CD1c-positive myeloid dendritic cell (primary cell): ENCODE data around the gene PCNX2.
A peak's percentile ranks its signal among the peaks of the same experiment; 100 is the strongest.
"Not testable (repeated sequence)": the region's sequence is repeated elsewhere in the genome, so short reads cannot be mapped to it uniquely, and the experiment has no call there.

ENCODE experiments used
- DNase-seq: peaks from one replicate; pipeline ENCODE4 v3.0.0-alpha.2; 2016; ENCODE audit errors: extremely low spot score

The PCNX2 gene

DNA sequence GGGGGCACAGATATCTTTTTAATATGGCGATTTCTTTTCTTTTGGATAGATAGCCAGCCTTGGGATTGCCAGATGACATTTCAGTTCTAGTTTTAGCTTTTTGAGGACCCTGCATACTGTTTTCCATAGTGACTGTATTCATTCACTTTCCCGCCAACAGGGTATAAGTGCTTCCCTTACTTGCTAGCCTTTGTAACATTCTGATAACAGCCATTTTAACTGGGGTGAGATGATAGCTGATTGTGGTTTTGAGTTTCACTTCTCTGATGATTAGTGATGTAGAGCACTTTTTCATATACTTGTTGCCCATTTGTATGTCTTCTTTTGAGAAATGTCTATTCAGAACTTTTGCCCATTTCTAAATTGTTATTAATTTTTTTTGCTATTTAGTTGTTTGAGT lies 193.2 kb downstream of the PCNX2 start:
- no peak for DNase-seq

- DNase-seq, result no peak
These were observed 197.5 kb downstream of the PCNX2 start for GRCh38 chr1:233097959-233098580.

GRCh38 chr1:233097546-233097945 lies 198.0 kb downstream of the PCNX2 start:
- DNase-seq, result no peak

DNA sequence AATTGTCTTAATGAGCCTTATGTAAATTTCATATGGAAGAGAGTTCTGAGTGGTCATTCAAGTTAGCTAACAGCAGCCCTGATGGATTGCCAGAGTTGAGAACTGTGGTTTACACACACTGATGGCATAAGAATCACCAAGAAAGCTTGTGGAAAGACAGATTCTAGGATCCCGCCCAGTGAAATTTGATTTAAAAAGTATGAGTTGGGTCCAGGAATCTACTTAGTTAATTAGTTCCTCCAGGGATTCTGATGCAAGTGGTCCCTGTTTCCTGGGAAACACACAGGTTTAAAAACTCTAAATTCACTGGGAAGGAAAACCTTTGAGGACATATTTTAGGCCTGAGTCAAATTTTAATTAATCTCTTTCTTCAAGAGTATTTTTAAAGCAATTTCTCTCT lies 200.8 kb downstream of the PCNX2 start:
- no peak for DNase-seq

DNA sequence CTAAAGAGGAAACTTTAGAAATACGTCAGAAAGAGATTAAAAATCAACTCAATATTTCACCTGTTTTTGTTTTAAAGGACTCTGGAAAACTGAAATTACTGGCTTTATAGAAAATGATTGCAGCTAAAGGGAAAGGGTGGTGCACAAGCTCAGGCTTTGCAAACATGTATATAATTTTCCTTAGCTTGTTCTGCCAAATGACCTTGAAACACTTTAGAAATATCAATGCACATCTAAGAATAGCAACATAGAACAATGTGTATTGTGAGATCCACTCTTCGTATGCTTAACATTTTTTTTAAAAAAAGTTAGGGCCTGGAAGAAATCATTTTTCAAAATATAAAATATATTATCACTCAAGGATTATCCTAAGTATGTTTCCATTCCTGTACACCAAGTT lies 201.3 kb downstream of the PCNX2 start:
- no peak for DNase-seq

DNA sequence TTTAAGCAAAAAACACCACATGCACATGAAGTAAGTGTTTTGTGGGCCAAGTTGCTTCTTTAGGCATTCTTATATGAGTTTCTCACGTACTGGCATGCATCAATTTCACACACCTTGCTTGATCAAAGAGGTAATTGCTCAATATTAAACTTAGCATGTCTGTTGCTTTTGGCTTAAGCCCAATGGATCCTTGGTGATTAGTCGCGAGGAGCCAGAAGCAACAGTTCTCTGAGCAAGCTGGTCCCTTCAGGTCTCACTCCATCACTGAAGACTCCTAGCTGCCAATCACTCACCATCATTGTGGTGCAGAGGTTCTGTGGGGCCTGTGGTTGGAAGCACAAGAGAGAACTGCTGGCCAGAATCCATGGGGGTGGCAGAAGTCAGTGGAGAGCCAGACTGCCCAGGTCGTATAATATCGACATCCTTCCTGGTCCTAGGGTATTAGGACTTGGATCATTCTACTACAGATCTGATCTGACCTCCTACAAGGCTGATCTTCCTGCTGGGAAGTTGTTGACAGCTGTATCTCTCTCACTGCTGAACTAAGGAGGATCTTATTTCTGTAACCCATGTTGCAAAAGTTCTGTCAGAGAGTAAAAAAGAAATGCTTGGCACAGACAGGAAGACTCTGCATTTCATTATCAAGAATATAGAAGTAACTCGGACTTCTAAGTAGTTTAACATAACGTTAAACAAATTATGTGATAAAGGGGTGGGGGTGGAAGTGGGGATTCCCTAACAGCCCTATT lies 204.6 kb downstream of the PCNX2 start:
- no peak for DNase-seq

GRCh38 chr1:233089251-233089650 lies 206.3 kb downstream of the PCNX2 start:
- DNase-seq, result no peak

- DNase-seq, result no peak
These were observed 206.9 kb downstream of the PCNX2 start for GRCh38 chr1:233088613-233089012.

- DNase-seq, result no peak
These were observed 208.3 kb downstream of the PCNX2 start for GRCh38 chr1:233086961-233087881.

DNA sequence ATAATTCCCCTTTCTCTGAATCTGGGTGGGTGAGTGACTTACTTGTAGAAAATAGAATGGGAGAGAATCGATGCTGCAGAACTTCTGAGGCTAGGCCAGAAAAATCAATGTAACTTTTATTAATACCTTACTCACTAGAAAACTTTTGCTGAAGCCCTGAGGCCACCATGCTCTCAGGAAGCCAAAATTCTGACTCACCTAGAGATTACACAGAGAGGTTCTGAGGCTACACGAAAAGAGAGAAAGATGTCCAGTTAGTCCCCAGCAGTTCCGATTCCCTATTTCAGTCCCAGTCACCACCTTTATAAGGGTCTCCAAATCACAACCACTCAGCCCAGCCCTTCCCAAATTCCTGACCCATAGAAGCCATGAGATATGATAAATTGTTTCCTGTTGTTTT lies 210.0 kb downstream of the PCNX2 start:
- no peak for DNase-seq

DNA sequence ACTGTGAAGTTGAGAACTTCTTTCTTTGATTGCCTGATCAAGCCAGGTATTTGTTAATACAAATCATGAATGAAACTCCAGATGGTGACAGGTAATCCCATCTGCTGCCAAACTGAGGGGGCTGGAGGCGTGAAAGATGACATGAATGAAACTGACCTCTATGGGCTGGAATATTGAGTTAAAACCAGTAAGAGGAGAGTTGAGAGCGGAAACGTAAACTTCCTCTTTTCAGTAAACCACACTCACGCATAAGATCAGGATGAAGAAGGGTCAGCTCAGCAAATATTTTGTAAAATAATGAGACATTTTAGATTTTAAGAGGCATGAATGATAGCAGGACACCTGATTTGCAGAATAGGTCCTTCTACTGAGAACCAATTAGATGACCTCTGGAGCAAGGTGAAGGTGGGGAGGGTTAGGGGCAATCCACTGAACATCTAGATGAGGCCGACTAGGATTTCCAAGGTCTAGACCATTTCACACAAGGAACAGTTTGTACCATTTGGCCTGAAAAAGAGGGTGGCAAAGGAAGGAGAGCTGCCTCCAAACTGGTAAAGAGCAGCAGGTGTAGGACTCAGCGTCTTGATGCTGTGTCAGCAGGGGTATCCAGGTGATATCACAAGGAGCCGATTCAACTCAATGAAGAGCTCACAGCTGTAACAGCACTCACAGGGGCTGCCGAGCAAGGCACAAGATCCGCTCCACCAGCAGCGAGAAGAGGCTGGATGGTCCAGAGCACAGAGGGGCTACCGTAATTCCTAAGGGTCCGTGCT lies 212.6 kb downstream of the PCNX2 start:
- peak; percentile 57 for DNase-seq

GRCh38 chr1:233081735-233082134 lies 213.8 kb downstream of the PCNX2 start:
- DNase-seq, result no peak

- not testable (repeated sequence) for DNase-seq
These were observed 214.7 kb downstream of the PCNX2 start for GRCh38 chr1:233080827-233081226.

- DNase-seq, result no peak
These were observed 215.2 kb downstream of the PCNX2 start for GRCh38 chr1:233080286-233080685.

DNA sequence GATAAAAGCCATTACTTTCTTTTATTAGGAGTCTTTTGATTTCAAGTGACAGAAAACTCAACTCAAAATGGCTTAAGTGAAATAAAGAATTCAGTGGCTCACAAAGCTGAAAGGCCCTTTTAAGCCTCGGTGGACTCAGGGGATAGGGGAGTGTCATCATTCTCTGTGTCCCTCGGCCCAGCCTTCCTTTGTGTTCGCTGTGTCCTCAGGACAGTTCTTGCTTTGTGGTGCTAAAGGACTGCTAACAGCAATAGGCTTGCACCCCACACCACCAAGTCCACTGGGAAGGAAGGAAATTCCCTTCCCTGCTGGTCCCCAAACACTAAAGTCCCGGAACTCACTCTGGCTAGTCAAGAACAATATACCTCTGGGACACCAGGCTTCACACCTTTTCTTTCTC lies 216.0 kb downstream of the PCNX2 start:
- DNase-seq, result no peak

- no peak for DNase-seq
These were observed 217.1 kb downstream of the PCNX2 start for GRCh38 chr1:233078396-233078795.

- no peak for DNase-seq
These were observed 219.6 kb downstream of the PCNX2 start for GRCh38 chr1:233075915-233076295.

DNA sequence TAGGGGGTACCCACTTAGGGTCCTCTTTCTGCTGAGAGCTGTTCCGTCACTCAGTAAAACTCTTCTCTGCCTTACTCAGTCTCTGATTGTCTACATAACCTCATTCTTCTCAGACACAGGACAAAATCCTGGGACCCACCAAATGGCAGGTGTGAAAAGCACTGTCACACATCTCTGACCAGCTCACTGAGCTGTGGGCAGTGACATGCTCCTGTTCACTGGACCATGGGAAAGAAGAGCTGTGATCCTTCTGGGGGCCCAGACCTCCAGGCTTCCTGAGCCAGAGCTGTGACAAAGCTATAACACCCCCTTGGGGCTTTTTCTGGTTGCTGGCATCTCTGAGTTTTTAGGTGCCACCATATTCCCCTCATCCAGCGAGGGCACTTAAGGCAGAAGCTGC lies 229.4 kb downstream of the PCNX2 start:
- no peak for DNase-seq

GRCh38 chr1:233065685-233066084 lies 229.8 kb downstream of the PCNX2 start:
- DNase-seq, result no peak

DNA sequence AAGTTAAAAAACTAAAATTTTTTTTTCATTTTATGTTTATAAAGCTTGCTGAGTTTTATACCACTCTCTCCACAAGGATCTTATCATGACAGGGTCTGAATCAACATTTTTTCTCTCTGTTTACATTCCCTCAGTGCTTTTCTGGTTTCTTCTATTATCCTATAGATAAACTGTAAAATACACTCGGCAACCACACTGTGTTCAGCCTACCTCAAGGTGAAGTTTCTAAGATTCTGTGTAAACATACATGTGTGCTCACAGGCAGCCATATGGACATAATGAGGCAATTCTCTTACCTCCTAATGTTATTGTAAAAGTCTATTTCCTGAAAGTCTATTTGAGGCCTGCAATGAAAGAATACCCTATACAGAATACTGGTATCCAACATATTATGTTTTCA lies 230.5 kb downstream of the PCNX2 start:
- no peak for DNase-seq

DNA sequence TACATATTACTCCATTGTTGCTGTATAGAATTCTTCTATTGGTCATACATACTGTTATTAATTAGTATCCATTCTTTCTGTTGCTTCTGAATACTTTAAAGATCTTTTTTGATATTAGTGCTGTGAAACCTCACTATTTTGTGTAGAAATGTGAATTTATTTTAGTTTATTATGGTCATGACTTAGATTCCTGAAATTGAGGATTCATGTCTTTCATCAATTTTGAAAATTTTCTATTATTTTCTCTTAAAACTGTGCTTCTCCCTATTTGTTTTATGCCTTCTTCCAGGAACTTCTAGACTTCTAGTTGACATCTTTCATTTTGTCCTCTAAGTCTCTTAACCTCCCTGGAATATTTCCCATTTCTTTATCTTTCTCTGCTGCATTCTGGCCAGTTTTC lies 232.1 kb downstream of the PCNX2 start:
- no peak for DNase-seq

- no peak for DNase-seq
These were observed 234.3 kb downstream of the PCNX2 start for GRCh38 chr1:233061265-233061664.
